Endothelial cell of umbilical vein (primary cell): ENCODE data around the gene CNOT10.

Source experiments
- JUN ChIP-seq: IDR thresholded peaks from 2 replicates; pipeline ENCODE4 v1.6.1; 2011; ENCODE audit warnings: borderline replicate concordance, low read depth; ENCODE audit not compliant: insufficient read length, insufficient read depth
- POLR2A ChIP-seq: IDR thresholded peaks from 2 replicates; pipeline ENCODE4 v1.6.1; 2012; ENCODE audit warnings: low read depth, mild to moderate bottlenecking, control low read depth, low read length
- POLR2AphosphoS5 ChIP-seq: IDR thresholded peaks from 2 replicates; pipeline ENCODE4 v1.6.1; 2012; ENCODE audit warnings: low read depth, mild to moderate bottlenecking, control low read depth, low read length, moderate library complexity; ENCODE audit not compliant: insufficient read depth
- TF ChIP-seq, protein P1 (sequence below), 2 donors: IDR thresholded peaks; 1 replicate in 1 of 2; 2 replicates in 1 of 2; pipeline ENCODE4 v1.5.1; 2011; ENCODE audit warnings: low read length in 2 of 2, mild to moderate bottlenecking in 2 of 2, moderate library complexity in 2 of 2, control low read depth in 1 of 2, inconsistent platforms in 1 of 2, low read depth in 1 of 2; ENCODE audit not compliant: insufficient read depth in 1 of 2; ENCODE audit errors: extremely low read depth in 1 of 2

DNA sequence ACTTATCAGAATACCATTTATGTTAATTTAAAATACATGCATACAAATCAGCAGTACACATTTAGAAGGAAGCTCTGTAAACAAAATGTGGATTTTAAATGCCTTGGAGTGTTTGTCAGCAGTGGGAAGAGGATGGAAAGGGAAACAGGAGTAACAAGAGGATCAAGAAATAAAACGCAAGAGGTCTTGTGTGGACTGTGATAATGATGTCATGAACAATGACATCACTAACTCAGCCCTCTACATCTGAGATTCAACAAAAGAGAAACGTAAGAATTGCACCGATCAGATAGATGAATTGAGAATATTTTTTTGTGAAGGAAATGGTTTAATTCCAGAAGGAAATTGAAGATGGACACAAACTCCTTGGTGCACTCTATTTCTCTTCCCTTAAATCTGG, 44.0 kb upstream of the CNOT10 start:
- TF ChIP-seq POLR2A (no peak), POLR2AphosphoS5 (no peak), JUN (no peak)
- TF ChIP-seq, protein P1, sequence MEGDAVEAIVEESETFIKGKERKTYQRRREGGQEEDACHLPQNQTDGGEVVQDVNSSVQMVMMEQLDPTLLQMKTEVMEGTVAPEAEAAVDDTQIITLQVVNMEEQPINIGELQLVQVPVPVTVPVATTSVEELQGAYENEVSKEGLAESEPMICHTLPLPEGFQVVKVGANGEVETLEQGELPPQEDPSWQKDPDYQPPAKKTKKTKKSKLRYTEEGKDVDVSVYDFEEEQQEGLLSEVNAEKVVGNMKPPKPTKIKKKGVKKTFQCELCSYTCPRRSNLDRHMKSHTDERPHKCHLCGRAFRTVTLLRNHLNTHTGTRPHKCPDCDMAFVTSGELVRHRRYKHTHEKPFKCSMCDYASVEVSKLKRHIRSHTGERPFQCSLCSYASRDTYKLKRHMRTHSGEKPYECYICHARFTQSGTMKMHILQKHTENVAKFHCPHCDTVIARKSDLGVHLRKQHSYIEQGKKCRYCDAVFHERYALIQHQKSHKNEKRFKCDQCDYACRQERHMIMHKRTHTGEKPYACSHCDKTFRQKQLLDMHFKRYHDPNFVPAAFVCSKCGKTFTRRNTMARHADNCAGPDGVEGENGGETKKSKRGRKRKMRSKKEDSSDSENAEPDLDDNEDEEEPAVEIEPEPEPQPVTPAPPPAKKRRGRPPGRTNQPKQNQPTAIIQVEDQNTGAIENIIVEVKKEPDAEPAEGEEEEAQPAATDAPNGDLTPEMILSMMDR (IDR thresholded peaks at IDR 0.05; ENCODE audit: extremely low read depth in 1 of 2, insufficient read depth in 1 of 2, low read depth in 1 of 2, low read length in 2 of 2): no peak
